Esophagus muscularis mucosa (tissue), 4 donors: ENCODE data around the gene RBM20.

Experiments used
- CTCF ChIP-seq, 3 experiments: fragments of 200-600 bp in 2 of 3; fragments of 450-650 bp in 1 of 3; sonication (generic) in 2 of 3; IDR thresholded peaks; one replicate each; pipeline ENCODE4 v1.5.1; 2017 to 2019; ENCODE audit warnings: antibody characterized with exemption in 3 of 3, mild to moderate bottlenecking in 2 of 3, moderate library complexity in 1 of 3
- EP300 ChIP-seq: sonication (generic); formaldehyde crosslinking; IDR thresholded peaks from one replicate; pipeline ENCODE4 v1.6.1; 2017; ENCODE audit warnings: antibody characterized with exemption
- POLR2A ChIP-seq: fragments of 450-650 bp; IDR thresholded peaks from one replicate; pipeline ENCODE4 v1.6.1; 2017; ENCODE audit warnings: antibody characterized with exemption, moderate library complexity, mild to moderate bottlenecking, low read depth

GRCh38 chr10:110827875-110828274, 183.7 kb downstream of the RBM20 start:
- TF ChIP-seq CTCF (IDR thresholded peaks at IDR 0.05) = no peak
- no peak for TF ChIP-seq EP300
- no peak for TF ChIP-seq POLR2A
